HepG2 (cell line): Measurements from ENCODE around the gene IFI27L2. TPM values are rescaled to one million over a fixed set of nuclear protein-coding genes. Genes with fewer than 3 reads are reported as not detected.

Experiments
- ARID2 ChIP-seq: sonication (generic); formaldehyde crosslinking; IDR thresholded peaks from 2 replicates; pipeline ENCODE4 v1.8.1; 2022; ENCODE audit warnings: mild to moderate bottlenecking, missing genetic modification reagents, borderline replicate concordance
- ARID3A ChIP-seq: IDR thresholded peaks from 2 replicates; pipeline ENCODE4 v1.6.1; 2012; ENCODE audit warnings: low read depth, low read length, improper control_type of control experiment
- CC2D1A ChIP-seq: sonication (generic); formaldehyde crosslinking; IDR thresholded peaks from 2 replicates; pipeline ENCODE4 v1.8.1; 2023; ENCODE audit warnings: mild to moderate bottlenecking, missing genetic modification reagents
- DRAP1 ChIP-seq: IDR thresholded peaks from 2 replicates; pipeline ENCODE4 v1.6.1; 2016; ENCODE audit warnings: missing genetic modification reagents, missing compliant biosample characterization
- EEA1 ChIP-seq: sonication (generic); formaldehyde crosslinking; IDR thresholded peaks from 2 replicates; pipeline ENCODE4 v1.5.1; 2020; ENCODE audit warnings: mild to moderate bottlenecking, missing genetic modification reagents, borderline replicate concordance
- GMEB1 ChIP-seq: sonication (generic); formaldehyde crosslinking; IDR thresholded peaks from 2 replicates; pipeline ENCODE4 v1.5.1; 2020; ENCODE audit warnings: missing genetic modification reagents, mild to moderate bottlenecking, borderline replicate concordance
- JDP2 ChIP-seq: sonication (generic); formaldehyde crosslinking; IDR thresholded peaks from 2 replicates; pipeline ENCODE4 v1.8.1; 2022; ENCODE audit warnings: missing genetic modification reagents, borderline replicate concordance
- JUN ChIP-seq: sonication (generic); formaldehyde crosslinking; IDR thresholded peaks from 2 replicates; pipeline ENCODE4 v1.4.0; 2020; ENCODE audit warnings: mild to moderate bottlenecking, missing genetic modification reagents
- MXD4 ChIP-seq: IDR thresholded peaks from 2 replicates; pipeline ENCODE4 v1.6.1; 2016; ENCODE audit warnings: mild to moderate bottlenecking, missing biosample characterization, missing genetic modification reagents
- POGK ChIP-seq: sonication (generic); formaldehyde crosslinking; conservative IDR thresholded peaks from 2 replicates; pipeline ENCODE4 v1.8.0; 2022; ENCODE audit warnings: mild to moderate bottlenecking, moderate library complexity, missing genetic modification reagents
- SMC3 ChIP-seq: IDR thresholded peaks from 2 replicates; pipeline ENCODE4 v1.6.1; 2011; ENCODE audit warnings: low read length, improper control_type of control experiment
- XRCC5 ChIP-seq: fragments of 200-400 bp; formaldehyde crosslinking; optimal IDR thresholded peaks from 2 replicates; pipeline ENCODE3; 2017; ENCODE audit warnings: mild to moderate bottlenecking, low read length
- ZNF143 ChIP-seq: sonication (generic); formaldehyde crosslinking; IDR thresholded peaks from 2 replicates; pipeline ENCODE4 v1.4.0; 2020; ENCODE audit warnings: missing genetic modification reagents
- ZNF20 ChIP-seq: sonication (generic); formaldehyde crosslinking; IDR thresholded peaks from 2 replicates; pipeline ENCODE4 v1.4.0; 2020; ENCODE audit warnings: mild to moderate bottlenecking, moderate library complexity, missing genetic modification reagents
- ZNF326 ChIP-seq: sonication (generic); formaldehyde crosslinking; IDR thresholded peaks from 2 replicates; pipeline ENCODE4 v1.4.0; 2020; ENCODE audit warnings: missing genetic modification reagents, borderline replicate concordance
- ZNF335 ChIP-seq: sonication (generic); formaldehyde crosslinking; IDR thresholded peaks from 2 replicates; pipeline ENCODE4 v1.4.0; 2020; ENCODE audit warnings: missing genetic modification reagents
- ZNF33A ChIP-seq: sonication (generic); formaldehyde crosslinking; IDR thresholded peaks from 2 replicates; pipeline ENCODE4 v1.5.1; 2020; ENCODE audit warnings: missing genetic modification reagents, mild to moderate bottlenecking, moderate library complexity, borderline replicate concordance
- ZNF678 ChIP-seq: sonication (generic); formaldehyde crosslinking; IDR thresholded peaks from 2 replicates; pipeline ENCODE4 v1.4.0; 2020; ENCODE audit warnings: mild to moderate bottlenecking, missing genetic modification reagents
- ZNF776 ChIP-seq: sonication (generic); formaldehyde crosslinking; IDR thresholded peaks from 2 replicates; pipeline ENCODE4 v1.4.0; 2020; ENCODE audit warnings: mild to moderate bottlenecking, missing genetic modification reagents
- polyA plus RNA-seq, 8 experiments: library from polyadenylated mRNA; depleted of rRNA in 3 of 8; stranded (reverse) in 7 of 8; unstranded in 1 of 8; fragments of >200 nt; fragmentation: Illumina TruSeq in 4 of 8; extraction: Trizol in 4 of 8; gene quantifications; 2 replicates each; pipeline versions ENCODE4 v1.2.1 to v1.2.3, GENCODE V29; 2011 to 2016; ENCODE audit warnings: low read depth in 4 of 8, missing spikeins in 1 of 8, mixed read lengths in 1 of 8; ENCODE audit not compliant: insufficient read depth in 1 of 8
- total RNA-seq, 5 experiments: library from RNA; depleted of rRNA; stranded (reverse); fragments of >200 nt; fragmentation: Illumina TruSeq; extraction: Trizol; gene quantifications; 2 replicates each; pipeline ENCODE4 v1.2.3, GENCODE V29; 2016; ENCODE audit warnings: low read depth in 1 of 5
- TF ChIP-seq, protein P1 (sequence below): sonication (generic); formaldehyde crosslinking; IDR thresholded peaks from 2 replicates; pipeline ENCODE4 v1.9.0; 2022; ENCODE audit warnings: low read depth, missing genetic modification reagents
- TF ChIP-seq, protein P2 (sequence below): sonication (generic); formaldehyde crosslinking; IDR thresholded peaks from 2 replicates; pipeline ENCODE4 v1.4.0; 2020; ENCODE audit warnings: missing genetic modification reagents, low read depth, mild to moderate bottlenecking, borderline replicate concordance

The IFI27L2 gene
- total and polyA plus RNA-seq, 2 of the 13 experiments (the other 11 are each of a cell fraction or from before 2014, with no cell fraction given) = 4.3 to 4.8 TPM

DNA sequence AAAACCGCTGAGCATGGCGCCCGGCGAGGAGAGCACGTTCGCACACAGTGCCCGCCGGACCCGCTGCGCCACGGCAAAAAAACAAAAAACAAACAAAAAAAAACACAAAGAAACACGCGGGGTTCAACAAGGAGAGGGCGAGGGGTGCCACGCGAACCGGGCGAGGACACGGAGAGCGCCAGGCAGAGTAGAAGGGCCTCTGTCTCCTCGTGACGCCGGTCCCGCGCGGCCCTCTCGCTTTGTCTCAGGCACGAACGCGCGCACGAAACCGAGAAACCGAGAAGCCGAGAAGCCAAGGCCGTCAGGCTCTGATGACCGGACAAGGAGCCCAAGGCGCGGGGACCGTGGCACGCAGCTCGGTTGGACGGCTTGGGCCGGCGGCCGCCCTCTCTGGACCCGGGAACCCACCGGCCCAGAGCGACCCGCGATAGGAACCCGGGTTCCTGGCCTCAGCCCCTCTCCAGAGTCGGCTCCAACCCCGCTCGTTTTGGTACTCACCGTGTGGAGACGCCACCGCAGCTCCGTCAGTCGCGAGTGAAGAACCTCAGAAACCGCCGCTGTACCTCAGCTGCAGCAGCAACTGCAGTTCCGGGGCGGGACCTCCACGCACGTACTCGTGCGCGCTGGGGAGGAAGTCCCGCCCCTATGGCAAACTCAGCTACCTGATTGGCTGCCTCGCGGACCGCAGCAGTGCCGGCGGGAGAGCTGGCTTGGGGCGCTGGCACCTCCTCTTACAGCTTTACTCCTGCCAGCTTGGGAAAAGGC lies 48.6 kb downstream of the IFI27L2 start, which contains the start of the genes DDX24 and IFI27L1 (continued):
- TF ChIP-seq, protein P1, sequence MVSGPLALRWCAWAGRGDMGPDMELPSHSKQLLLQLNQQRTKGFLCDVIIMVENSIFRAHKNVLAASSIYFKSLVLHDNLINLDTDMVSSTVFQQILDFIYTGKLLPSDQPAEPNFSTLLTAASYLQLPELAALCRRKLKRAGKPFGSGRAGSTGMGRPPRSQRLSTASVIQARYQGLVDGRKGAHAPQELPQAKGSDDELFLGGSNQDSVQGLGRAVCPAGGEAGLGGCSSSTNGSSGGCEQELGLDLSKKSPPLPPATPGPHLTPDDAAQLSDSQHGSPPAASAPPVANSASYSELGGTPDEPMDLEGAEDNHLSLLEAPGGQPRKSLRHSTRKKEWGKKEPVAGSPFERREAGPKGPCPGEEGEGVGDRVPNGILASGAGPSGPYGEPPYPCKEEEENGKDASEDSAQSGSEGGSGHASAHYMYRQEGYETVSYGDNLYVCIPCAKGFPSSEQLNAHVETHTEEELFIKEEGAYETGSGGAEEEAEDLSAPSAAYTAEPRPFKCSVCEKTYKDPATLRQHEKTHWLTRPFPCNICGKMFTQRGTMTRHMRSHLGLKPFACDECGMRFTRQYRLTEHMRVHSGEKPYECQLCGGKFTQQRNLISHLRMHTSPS (CRISPR knock-in tag) = peak; percentile 50; the same call in 1 of the 2 replicates
- TF ChIP-seq ZNF776 = no peak
- peak; percentile 67 for TF ChIP-seq XRCC5
- TF ChIP-seq ZNF678 (CRISPR knock-in tag) = no peak
- TF ChIP-seq ZNF20 (CRISPR knock-in tag) = no peak
- 0 out of 2 replicates have a peak, but pooled peaks have one; percentile 15 for TF ChIP-seq MXD4 (CRISPR knock-in tag)
- no peak for TF ChIP-seq ARID3A
- no peak for TF ChIP-seq CC2D1A (CRISPR knock-in tag)
- TF ChIP-seq ZNF143 (CRISPR knock-in tag) = no peak
- no peak for TF ChIP-seq ZNF326 (CRISPR knock-in tag)
- no peak for TF ChIP-seq JDP2
- peak; percentile 70; the same call in 1 of the 2 replicates for TF ChIP-seq EEA1
- TF ChIP-seq, protein P2, sequence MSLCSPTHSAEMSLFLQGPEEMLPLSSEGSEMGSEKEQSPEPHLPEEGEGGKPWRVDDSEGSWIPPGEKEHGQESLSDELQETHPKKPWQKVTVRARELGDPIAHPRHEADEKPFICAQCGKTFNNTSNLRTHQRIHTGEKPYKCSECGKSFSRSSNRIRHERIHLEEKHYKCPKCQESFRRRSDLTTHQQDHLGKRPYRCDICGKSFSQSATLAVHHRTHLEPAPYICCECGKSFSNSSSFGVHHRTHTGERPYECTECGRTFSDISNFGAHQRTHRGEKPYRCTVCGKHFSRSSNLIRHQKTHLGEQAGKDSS (CRISPR knock-in tag) = no peak
- peak; percentile 95 for TF ChIP-seq GMEB1 (CRISPR knock-in tag)
- 0 out of 2 replicates have a peak, but pooled peaks have one; percentile 7 for TF ChIP-seq SMC3
- 0 out of 2 replicates have a peak, but pooled peaks have one; percentile 33 for TF ChIP-seq POGK (CRISPR knock-in tag)
- no peak for TF ChIP-seq JUN
- peak; percentile 95 for TF ChIP-seq DRAP1 (CRISPR knock-in tag)
- no peak for TF ChIP-seq ZNF33A (CRISPR knock-in tag)
- TF ChIP-seq ARID2 = peak; percentile 94; the same call in 1 of the 2 replicates
- no peak; the same call in 1 of the 2 replicates for TF ChIP-seq ZNF335
